ENCODE data around the gene PTDSS2. TPM values are rescaled to one million over a fixed set of nuclear protein-coding genes. Genes with fewer than 3 reads are reported as not detected.

PTDSS2 gene
- total and polyA plus RNA-seq, 7 donors = 4.8 to 76.2 (median 30.1) TPM

GRCh38 chr11:489610-490185, 39.6 kb downstream of the PTDSS2 start:
- no peaks in the 10 kb centered on the region for H3K4me1 ChIP-seq
- no peak for DNase-seq
- intact Hi-C loops (cut with DNase I) = no loop called here
- H3K36me3 ChIP-seq = peaks cover 13 to 44% (median 20%) of the 10 kb centered on the region in 4 donors
- H3K9me3 ChIP-seq = no peaks in the 10 kb centered on the region
- H3K27ac ChIP-seq = no peak overlapping the region
- no peak overlapping the region for H3K4me3 ChIP-seq
- 95 to 96% methylated on average over 37 of the region's 37 CpGs for WGBS, 2 donors
- TF ChIP-seq EP300 (IDR thresholded peaks at IDR 0.05) = no peak
- no peak for TF ChIP-seq POLR2AphosphoS5 (IDR thresholded peaks at IDR 0.05)
- no peak for TF ChIP-seq CTCF (IDR thresholded peaks at IDR 0.05)
- TF ChIP-seq POLR2A (IDR thresholded peaks at IDR 0.05) = no peak
- no peaks in the 10 kb centered on the region for H3K27me3 ChIP-seq

- Histone ChIP-seq H3K4me3 (no peak overlapping the region), H3K27ac (no peak overlapping the region), H3K9me3 (no peaks in the 10 kb centered on the region), H3K4me1 (no peaks in the 10 kb centered on the region), H3K36me3 (peaks cover 17 to 51% (median 26%) of the 10 kb centered on the region in 4 donors), H3K27me3 (no peaks in the 10 kb centered on the region)
- intact Hi-C loops (cut with DNase I) = no loop called here
- TF ChIP-seq EP300 (IDR thresholded peaks at IDR 0.05) (no peak), POLR2A (IDR thresholded peaks at IDR 0.05) (no peak), POLR2AphosphoS5 (IDR thresholded peaks at IDR 0.05) (no peak), CTCF (IDR thresholded peaks at IDR 0.05) (no peak)
- no peak for DNase-seq
- WGBS, 2 donors = 94 to 96% methylated on average over 38 of the region's 38 CpGs
Measured at GRCh38 chr11:490186-490929, 40.3 kb downstream of the PTDSS2 start.

GRCh38 chr11:490930-491260, 40.8 kb downstream of the PTDSS2 start:
- H3K27me3 ChIP-seq = no peaks in the 10 kb centered on the region
- DNase-seq = no peak
- TF ChIP-seq CTCF (IDR thresholded peaks at IDR 0.05) = no peak
- TF ChIP-seq EP300 (IDR thresholded peaks at IDR 0.05) = no peak
- no peak for TF ChIP-seq POLR2A (IDR thresholded peaks at IDR 0.05)
- no peaks in the 10 kb centered on the region for H3K4me1 ChIP-seq
- intact Hi-C loops (cut with DNase I) = no loop called here
- no peaks in the 10 kb centered on the region for H3K9me3 ChIP-seq
- WGBS, 2 donors = 94% methylated on average over 15 of the region's 15 CpGs
- H3K27ac ChIP-seq = no peak overlapping the region
- H3K36me3 ChIP-seq = peaks cover 17 to 56% (median 26%) of the 10 kb centered on the region in 4 donors
- H3K4me3 ChIP-seq = no peak overlapping the region

- Histone ChIP-seq H3K4me1 (no peaks in the 10 kb centered on the region), H3K36me3 (peaks cover 17 to 61% (median 27%) of the 10 kb centered on the region in 4 donors), H3K4me3 (no peak overlapping the region), H3K27ac (no peak overlapping the region), H3K9me3 (no peaks in the 10 kb centered on the region), H3K27me3 (no peaks in the 10 kb centered on the region)
- TF ChIP-seq EP300 (IDR thresholded peaks at IDR 0.05) = no peak
- TF ChIP-seq POLR2AphosphoS5 (IDR thresholded peaks at IDR 0.05) = no peak
- no peak for TF ChIP-seq CTCF (IDR thresholded peaks at IDR 0.05)
- no peak for TF ChIP-seq POLR2A (IDR thresholded peaks at IDR 0.05)
- intact Hi-C loops (cut with DNase I) = no loop called here
- no peak for DNase-seq
- 87 to 92% methylated on average over 7 of the region's 7 CpGs for WGBS, 2 donors
Measured at GRCh38 chr11:491358-491757, 41.3 kb downstream of the PTDSS2 start.
